ENCODE data around the gene RSRC1.
"Not testable (repeated sequence)": the region's sequence is repeated elsewhere in the genome, so short reads cannot be mapped to it uniquely, and the experiment has no call there.

Gene RSRC1

DNA sequence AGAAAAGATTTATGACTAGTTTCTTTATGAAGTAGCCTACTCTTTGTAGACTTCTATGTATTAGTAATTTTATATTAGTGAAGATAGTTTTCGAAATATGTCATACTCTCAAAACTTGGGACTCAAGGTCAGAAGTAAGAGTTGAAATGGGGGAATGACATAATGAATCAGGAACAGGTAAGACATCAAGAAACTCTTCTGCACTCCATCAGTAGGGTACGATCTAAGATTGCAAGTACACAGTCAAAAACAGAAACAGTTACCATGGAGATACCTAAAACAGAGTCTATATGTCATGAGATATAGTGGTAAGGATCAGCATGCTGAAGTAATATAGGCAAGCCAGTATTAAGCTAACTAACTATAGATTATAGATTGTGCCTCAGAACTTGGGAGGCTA, 274.1 kb downstream of the RSRC1 start:
- Histone ChIP-seq H3K9me3 (ENCODE audit: control insufficient read depth, insufficient read depth, low read length) (no peaks in the 10 kb centered on the region), H3K9ac (ENCODE audit: low read depth, low read length) (no peak overlapping the region), H3K27me3 (ENCODE audit: control insufficient read depth, insufficient read depth, low read length) (no peaks in the 10 kb centered on the region), H3K4me3 (ENCODE audit: low read depth, low read length) (no peak overlapping the region), H3K4me1 (ENCODE audit: control insufficient read depth, insufficient read depth, low read length) (no peaks in the 10 kb centered on the region), H3K36me3 (ENCODE audit: control insufficient read depth, insufficient read depth, low read length) (no peaks in the 10 kb centered on the region)

DNA sequence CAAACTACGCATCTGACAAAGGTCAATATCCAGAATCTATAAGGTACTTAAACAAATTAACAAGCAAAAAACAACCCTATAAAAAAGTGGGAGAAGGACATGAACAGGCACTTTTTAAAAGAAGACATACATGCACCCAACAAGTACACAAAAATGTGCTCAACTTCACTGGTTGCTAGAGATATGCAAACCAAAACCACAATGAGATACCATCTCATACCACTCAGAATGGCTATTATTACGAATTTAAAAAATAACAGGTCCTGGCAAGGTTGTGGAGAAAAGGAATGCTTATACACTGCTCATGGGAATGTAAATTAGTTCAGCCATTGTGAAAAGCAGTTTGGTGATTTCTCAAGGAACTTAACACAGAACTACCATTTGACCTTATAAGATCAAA, 285.5 kb downstream of the RSRC1 start:
- no peak overlapping the region for H3K4me3 ChIP-seq (ENCODE audit: low read depth, low read length)
- H3K4me1 ChIP-seq (ENCODE audit: control insufficient read depth, insufficient read depth, low read length), result no peaks in the 10 kb centered on the region
- no peaks in the 10 kb centered on the region for H3K36me3 ChIP-seq (ENCODE audit: control insufficient read depth, insufficient read depth, low read length)
- peaks cover 3% of the 10 kb centered on the region for H3K9me3 ChIP-seq (ENCODE audit: control insufficient read depth, insufficient read depth, low read length)
- no peaks in the 10 kb centered on the region for H3K27me3 ChIP-seq (ENCODE audit: control insufficient read depth, insufficient read depth, low read length)
- H3K9ac ChIP-seq (ENCODE audit: low read depth, low read length), result no peak overlapping the region

DNA sequence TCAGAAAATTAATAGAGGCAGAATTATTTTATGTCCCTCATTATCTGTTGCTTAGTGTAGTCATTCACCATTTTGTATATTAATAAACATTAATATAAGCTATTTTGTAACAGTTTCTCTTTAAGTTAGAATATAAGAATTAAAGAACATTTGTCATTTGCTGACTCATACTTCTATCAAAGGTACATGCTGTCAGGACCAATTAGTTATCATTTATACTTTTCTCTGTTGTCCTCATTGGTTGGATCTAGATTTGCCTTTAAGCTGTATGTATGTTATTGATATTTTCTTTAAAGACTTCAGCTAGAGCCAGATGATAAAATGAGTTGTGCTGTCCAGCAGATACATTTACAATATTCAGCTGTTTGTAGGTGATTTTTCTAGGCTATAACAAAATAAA, 292.7 kb downstream of the RSRC1 start:
- Histone ChIP-seq H3K9me3 (ENCODE audit: control insufficient read depth, insufficient read depth, low read length) (no peaks in the 10 kb centered on the region), H3K4me1 (ENCODE audit: control insufficient read depth, insufficient read depth, low read length) (no peaks in the 10 kb centered on the region), H3K4me3 (ENCODE audit: low read depth, low read length) (no peak overlapping the region), H3K9ac (ENCODE audit: low read depth, low read length) (no peak overlapping the region), H3K27me3 (ENCODE audit: control insufficient read depth, insufficient read depth, low read length) (no peaks in the 10 kb centered on the region), H3K36me3 (ENCODE audit: control insufficient read depth, insufficient read depth, low read length) (no peaks in the 10 kb centered on the region)

DNA sequence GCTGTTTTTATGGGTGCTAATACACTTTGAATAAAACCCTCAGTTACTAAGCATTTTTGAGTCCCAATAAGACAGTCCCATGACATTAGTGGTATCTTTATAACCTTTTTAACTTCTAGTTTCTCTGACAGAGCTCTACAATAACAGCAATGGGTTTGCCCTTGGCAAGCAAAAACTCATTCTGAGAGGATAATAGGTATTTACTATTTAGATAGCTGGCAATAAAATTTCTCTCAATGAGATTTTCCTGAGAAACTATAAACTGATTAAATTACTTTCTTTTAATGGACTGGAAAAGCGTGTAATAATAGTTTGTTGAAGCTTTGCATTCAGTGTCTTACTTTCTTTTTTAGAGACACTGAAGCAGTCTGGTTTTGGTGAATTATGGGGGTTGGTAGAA, 293.1 kb downstream of the RSRC1 start:
- Histone ChIP-seq H3K9me3 (ENCODE audit: control insufficient read depth, insufficient read depth, low read length) (no peaks in the 10 kb centered on the region), H3K4me1 (ENCODE audit: control insufficient read depth, insufficient read depth, low read length) (no peaks in the 10 kb centered on the region), H3K36me3 (ENCODE audit: control insufficient read depth, insufficient read depth, low read length) (no peaks in the 10 kb centered on the region), H3K9ac (ENCODE audit: low read depth, low read length) (no peak overlapping the region), H3K27me3 (ENCODE audit: control insufficient read depth, insufficient read depth, low read length) (no peaks in the 10 kb centered on the region), H3K4me3 (ENCODE audit: low read depth, low read length) (no peak overlapping the region)

DNA sequence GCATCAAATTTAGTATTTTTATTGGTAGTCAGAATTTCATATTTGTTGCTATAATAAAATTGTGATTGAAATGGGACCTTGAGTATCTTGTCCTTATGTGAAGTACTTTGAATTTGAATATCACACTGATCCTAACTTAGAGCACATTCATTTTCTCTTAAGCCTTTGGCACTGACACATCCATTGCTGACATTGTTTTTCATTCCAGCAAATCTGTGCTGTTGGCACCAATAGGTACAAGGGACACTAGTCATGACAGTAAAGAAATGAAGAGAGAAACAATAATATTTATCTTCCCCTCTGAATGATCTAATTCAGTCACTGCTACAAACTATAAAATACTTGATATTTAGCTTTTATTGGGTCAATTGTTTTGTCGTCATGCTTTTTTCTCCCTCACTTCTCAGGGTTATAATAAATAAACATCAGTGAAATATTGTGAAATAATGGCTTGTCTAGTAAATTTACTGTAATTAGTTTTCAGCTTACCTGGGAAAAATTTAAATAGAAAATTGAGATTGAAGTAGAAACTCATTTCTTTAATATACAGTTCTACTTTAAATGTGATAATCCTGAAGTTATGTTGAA, 294.3 kb downstream of the RSRC1 start:
- Histone ChIP-seq H3K9ac (ENCODE audit: low read depth, low read length) (no peak overlapping the region), H3K27me3 (ENCODE audit: control insufficient read depth, insufficient read depth, low read length) (no peaks in the 10 kb centered on the region), H3K9me3 (ENCODE audit: control insufficient read depth, insufficient read depth, low read length) (no peaks in the 10 kb centered on the region), H3K36me3 (ENCODE audit: control insufficient read depth, insufficient read depth, low read length) (no peaks in the 10 kb centered on the region), H3K4me3 (ENCODE audit: low read depth, low read length) (no peak overlapping the region), H3K4me1 (ENCODE audit: control insufficient read depth, insufficient read depth, low read length) (no peaks in the 10 kb centered on the region)

DNA sequence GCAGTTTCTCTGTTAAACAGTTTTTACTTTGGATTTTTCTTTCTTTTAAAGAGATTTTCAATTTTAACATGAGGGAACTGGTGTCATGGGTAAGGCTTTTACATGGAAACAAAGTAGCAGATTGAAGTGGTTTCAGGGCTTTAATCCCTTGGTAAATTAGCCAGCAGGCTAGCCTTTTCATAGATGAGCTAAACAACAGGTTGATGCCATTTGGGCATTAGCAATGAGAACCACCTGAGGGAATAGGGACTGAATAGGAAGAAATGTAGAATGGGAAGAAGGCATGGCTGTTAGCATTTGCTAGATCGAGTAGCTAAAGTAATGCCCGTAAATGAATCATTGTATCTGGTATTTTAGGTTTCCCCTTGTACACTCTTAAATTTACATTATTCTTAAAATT, 295.6 kb downstream of the RSRC1 start:
- no peak overlapping the region for H3K9ac ChIP-seq (ENCODE audit: low read depth, low read length)
- no peak overlapping the region for H3K4me3 ChIP-seq (ENCODE audit: low read depth, low read length)
- no peaks in the 10 kb centered on the region for H3K4me1 ChIP-seq (ENCODE audit: control insufficient read depth, insufficient read depth, low read length)
- no peaks in the 10 kb centered on the region for H3K27me3 ChIP-seq (ENCODE audit: control insufficient read depth, insufficient read depth, low read length)
- H3K36me3 ChIP-seq (ENCODE audit: control insufficient read depth, insufficient read depth, low read length), result no peaks in the 10 kb centered on the region
- H3K9me3 ChIP-seq (ENCODE audit: control insufficient read depth, insufficient read depth, low read length), result no peaks in the 10 kb centered on the region

DNA sequence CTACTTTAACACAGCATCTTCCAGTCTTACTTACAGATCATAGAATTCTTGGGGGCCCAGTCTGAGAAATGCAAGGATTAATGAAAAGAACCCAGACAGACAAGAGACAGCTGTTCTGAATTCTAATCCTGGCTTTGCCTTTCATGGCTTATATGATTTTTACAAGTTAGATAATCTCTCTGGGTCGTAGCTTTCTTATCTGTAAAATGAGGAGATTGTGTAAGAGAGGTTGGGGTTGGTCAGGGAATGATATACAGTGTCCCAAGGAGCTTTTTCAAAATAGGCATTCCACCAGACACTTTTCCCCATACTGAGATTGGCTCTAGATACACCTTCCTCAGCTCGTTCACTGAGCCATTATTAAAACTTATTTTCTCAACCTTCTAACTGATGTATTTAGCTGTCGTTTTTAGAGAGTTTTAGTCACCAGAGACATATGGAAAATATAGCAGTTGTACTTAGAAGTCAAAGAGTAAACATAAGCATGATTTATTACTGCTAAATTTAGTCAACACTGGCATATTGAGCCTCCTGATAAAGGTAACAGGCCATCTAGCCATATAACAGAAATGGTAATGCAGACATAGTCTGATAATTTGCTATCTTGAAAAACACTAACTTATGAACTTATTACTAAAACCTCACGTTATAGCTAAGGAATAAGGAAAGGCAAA, 298.1 kb downstream of the RSRC1 start:
- Histone ChIP-seq H3K36me3 (ENCODE audit: control insufficient read depth, insufficient read depth, low read length) (no peaks in the 10 kb centered on the region), H3K9me3 (ENCODE audit: control insufficient read depth, insufficient read depth, low read length) (no peaks in the 10 kb centered on the region), H3K9ac (ENCODE audit: low read depth, low read length) (no peak overlapping the region), H3K27me3 (ENCODE audit: control insufficient read depth, insufficient read depth, low read length) (no peaks in the 10 kb centered on the region), H3K4me1 (ENCODE audit: control insufficient read depth, insufficient read depth, low read length) (no peaks in the 10 kb centered on the region), H3K4me3 (ENCODE audit: low read depth, low read length) (no peak overlapping the region)

DNA sequence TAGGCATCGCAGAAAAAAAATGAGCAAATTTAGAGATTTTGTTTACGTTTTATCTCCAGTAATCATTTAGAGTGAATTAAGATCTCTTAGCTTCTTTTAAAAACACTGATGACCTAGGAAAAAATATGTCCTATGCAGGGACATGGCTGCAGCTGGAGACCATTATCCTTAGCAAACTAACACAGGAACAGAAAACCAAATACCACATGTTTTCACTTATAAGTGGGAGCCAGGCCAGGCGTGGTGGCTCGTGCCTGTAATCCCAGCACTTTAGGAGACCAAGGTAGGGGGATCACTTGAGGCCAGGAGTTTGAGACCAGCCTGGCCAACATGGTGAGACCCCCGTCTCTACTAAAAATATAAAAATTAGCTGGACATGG, 298.6 kb downstream of the RSRC1 start:
- H3K9ac ChIP-seq (ENCODE audit: low read depth, low read length); H3K9me3 ChIP-seq (ENCODE audit: control insufficient read depth, insufficient read depth, low read length); H3K4me3 ChIP-seq (ENCODE audit: low read depth, low read length); H3K36me3 ChIP-seq (ENCODE audit: control insufficient read depth, insufficient read depth, low read length); H3K4me1 ChIP-seq (ENCODE audit: control insufficient read depth, insufficient read depth, low read length); H3K27me3 ChIP-seq (ENCODE audit: control insufficient read depth, insufficient read depth, low read length): not testable (repeated sequence)

DNA sequence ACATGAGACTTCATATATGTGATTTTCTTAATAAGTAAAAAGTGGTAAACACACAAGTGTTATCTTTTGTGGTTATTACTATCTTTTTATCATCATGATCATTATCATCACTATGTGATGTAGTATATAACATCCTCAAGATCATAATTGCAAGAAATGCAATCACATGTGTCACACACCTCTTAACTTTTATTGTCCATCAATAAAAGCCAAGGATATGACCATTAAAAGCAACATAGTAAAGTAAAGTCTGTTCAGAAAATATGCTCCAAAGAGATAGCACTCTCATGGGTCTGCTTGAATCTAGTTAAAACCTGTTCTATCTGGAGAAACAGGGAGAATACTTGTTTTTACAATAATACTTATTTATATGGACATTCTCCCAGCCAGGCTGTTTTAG, 308.1 kb downstream of the RSRC1 start:
- no peaks in the 10 kb centered on the region for H3K36me3 ChIP-seq (ENCODE audit: control insufficient read depth, insufficient read depth, low read length)

DNA sequence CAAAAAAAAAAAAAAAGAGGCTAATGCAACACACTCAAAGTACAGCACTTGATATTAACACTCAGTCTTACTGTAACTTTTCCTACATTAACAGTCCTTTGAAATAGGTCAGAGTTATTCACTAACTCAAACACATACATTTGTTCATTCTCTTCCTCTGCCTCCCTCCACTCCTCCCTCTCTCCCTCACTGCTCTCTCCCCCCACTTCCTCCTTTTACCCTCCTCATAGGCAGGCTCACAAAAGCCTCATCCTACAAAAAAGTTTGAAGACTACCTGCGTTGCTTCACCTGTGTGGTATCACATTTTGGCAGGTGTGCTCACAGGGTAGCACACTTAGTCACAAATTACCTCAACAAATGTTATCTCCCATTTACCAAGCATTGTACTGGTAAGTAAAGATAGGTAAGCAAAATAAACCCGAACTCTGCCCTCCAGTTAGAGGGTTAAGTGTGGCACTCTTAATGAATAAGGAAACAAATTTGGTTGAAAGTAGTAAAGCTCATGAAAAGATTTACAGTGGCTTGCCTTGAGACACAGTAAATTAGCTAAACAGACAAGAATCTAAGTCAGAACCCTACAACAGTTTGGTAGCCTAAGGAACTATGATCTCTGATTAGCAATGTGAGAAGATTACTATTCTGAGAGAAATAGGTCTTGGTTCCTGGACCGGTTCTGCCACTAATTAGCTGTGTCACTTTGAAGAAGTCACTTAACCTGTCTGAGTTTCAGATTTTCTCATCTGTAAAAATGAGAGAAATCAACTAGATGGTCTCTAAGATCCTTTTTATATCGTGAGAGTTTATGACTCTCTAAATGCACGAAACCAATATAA, 310.1 kb downstream of the RSRC1 start:
- no peaks in the 10 kb centered on the region for H3K36me3 ChIP-seq (ENCODE audit: control insufficient read depth, insufficient read depth, low read length)
- no peaks in the 10 kb centered on the region for H3K4me1 ChIP-seq (ENCODE audit: control insufficient read depth, insufficient read depth, low read length)
- H3K4me3 ChIP-seq (ENCODE audit: low read depth, low read length), result no peak overlapping the region
- H3K27me3 ChIP-seq (ENCODE audit: control insufficient read depth, insufficient read depth, low read length), result no peaks in the 10 kb centered on the region
- no peaks in the 10 kb centered on the region for H3K9me3 ChIP-seq (ENCODE audit: control insufficient read depth, insufficient read depth, low read length)
- H3K9ac ChIP-seq (ENCODE audit: low read depth, low read length), result no peak overlapping the region

More for the DNA sequence above, 308.1 kb downstream of the RSRC1 start:
- H3K27me3 ChIP-seq (ENCODE audit: control insufficient read depth, insufficient read depth, low read length), result no peaks in the 10 kb centered on the region
- no peaks in the 10 kb centered on the region for H3K4me1 ChIP-seq (ENCODE audit: control insufficient read depth, insufficient read depth, low read length)
- no peak overlapping the region for H3K4me3 ChIP-seq (ENCODE audit: low read depth, low read length)
- H3K9ac ChIP-seq (ENCODE audit: low read depth, low read length), result no peak overlapping the region
- H3K9me3 ChIP-seq (ENCODE audit: control insufficient read depth, insufficient read depth, low read length), result no peaks in the 10 kb centered on the region

DNA sequence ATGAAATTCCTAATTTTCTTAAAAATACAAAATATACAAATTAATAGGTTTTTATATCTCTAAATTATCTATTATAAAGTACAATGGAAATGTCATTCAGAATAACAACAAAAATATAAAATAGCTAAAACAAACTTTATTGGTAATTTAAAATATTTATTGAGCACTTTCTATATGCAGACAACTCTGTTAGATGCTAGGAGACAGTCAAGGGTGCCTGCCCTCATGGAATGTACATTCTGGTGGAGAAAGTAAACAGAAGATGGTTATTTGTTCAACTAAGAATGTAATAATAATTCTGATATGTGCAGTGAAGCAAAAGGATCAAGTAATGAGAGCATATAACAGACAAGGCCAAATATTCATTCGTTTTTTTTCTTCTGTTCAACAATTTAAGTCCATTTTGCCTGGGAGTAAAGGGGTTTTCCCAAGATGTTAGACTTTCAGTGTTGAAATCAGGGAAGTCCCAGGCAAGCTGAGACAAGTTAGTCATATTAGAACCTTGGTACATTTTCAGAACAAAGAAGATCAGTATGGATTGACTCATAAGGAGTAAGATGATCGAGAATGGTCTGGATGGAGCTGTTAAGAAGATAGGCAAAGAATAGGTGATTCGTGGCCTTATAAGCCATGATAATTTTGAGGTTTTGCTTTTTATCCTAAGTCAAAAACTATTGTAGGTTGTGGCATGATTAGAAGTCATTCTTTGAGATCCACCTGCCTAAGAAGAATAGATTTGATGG, 310.9 kb downstream of the RSRC1 start:
- H3K4me1 ChIP-seq (ENCODE audit: control insufficient read depth, insufficient read depth, low read length), result no peaks in the 10 kb centered on the region
- H3K36me3 ChIP-seq (ENCODE audit: control insufficient read depth, insufficient read depth, low read length), result no peaks in the 10 kb centered on the region
- no peak overlapping the region for H3K9ac ChIP-seq (ENCODE audit: low read depth, low read length)
- H3K9me3 ChIP-seq (ENCODE audit: control insufficient read depth, insufficient read depth, low read length), result no peaks in the 10 kb centered on the region
- no peaks in the 10 kb centered on the region for H3K27me3 ChIP-seq (ENCODE audit: control insufficient read depth, insufficient read depth, low read length)
- no peak overlapping the region for H3K4me3 ChIP-seq (ENCODE audit: low read depth, low read length)

Measured in iPS-15b (cell line).